Lower leg skin (tissue), 3 donors: ENCODE measurements around the gene LIN37.

ENCODE experiments used
- CTCF ChIP-seq, 3 donors: fragments of 450-650 bp; IDR thresholded peaks; one replicate each; pipeline ENCODE4 v1.5.1; 2016; ENCODE audit warnings: antibody characterized with exemption in 3 of 3, mild to moderate bottlenecking in 3 of 3, moderate library complexity in 2 of 3
- POLR2A ChIP-seq, 2 donors: fragments of 450-650 bp; IDR thresholded peaks; one replicate each; pipeline ENCODE4 v1.6.1; 2016 to 2017; ENCODE audit warnings: antibody characterized with exemption in 2 of 2, mild to moderate bottlenecking in 1 of 2, moderate library complexity in 1 of 2

- TF ChIP-seq CTCF (IDR thresholded peaks at IDR 0.05), result no peak
- TF ChIP-seq POLR2A (IDR thresholded peaks at IDR 0.05), result no peak
Observed at GRCh38 chr19:35754370-35755130, 6.2 kb downstream of the LIN37 start.
